Measurements from ENCODE around the gene MFSD6. TPM values are rescaled to one million over a fixed set of nuclear protein-coding genes. Genes with fewer than 3 reads are reported as not detected.

Gene MFSD6
- polyA plus RNA-seq, 1 donor = 17.7 TPM

- no peak for DNase-seq
Measured at GRCh38 chr2:190435031-190435670, 27.0 kb downstream of the MFSD6 start.

GRCh38 chr2:190436557-190436956 is 28.4 kb downstream of the MFSD6 start:
- DNase-seq = no peak

- no peak for DNase-seq
Measured at GRCh38 chr2:190440113-190440512, 32.0 kb downstream of the MFSD6 start.

- DNase-seq = no peak
Measured at GRCh38 chr2:190441564-190441963, 33.4 kb downstream of the MFSD6 start.

GRCh38 chr2:190443055-190443454 is 34.9 kb downstream of the MFSD6 start:
- DNase-seq = no peak

DNA sequence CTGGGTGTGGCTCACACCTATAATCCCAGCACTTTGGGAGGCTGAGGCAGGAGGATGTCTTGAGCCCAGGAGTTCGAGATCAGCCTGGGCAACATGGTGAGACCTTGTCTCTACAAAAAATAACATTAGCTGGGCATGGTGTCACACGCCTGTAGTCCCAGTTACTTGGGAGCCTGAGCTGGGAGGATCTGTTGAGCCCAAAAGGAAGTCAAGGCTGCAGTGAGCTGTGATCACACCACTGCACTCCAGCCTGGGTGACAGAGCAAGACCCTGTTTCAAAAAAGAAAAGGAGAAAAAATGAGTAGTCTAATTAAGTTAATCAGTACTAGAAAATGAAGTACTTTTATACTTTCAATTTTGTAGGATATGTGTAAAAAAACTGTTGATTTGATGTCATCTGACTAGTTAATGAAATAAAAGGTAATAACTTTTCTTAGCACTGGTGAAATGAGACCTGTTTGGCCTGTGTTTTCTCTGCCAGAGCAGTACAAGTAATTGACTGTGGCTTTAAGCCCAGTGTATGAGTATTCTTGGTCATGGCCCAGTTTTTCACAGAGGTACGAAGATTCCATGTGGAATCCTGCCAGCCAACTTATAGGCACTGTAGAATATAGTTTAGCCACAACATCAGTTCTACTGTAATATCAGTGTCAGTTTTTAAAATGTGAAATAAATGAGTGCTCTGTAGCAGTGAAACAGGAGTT is 35.8 kb downstream of the MFSD6 start:
- DNase-seq = no peak

DNA sequence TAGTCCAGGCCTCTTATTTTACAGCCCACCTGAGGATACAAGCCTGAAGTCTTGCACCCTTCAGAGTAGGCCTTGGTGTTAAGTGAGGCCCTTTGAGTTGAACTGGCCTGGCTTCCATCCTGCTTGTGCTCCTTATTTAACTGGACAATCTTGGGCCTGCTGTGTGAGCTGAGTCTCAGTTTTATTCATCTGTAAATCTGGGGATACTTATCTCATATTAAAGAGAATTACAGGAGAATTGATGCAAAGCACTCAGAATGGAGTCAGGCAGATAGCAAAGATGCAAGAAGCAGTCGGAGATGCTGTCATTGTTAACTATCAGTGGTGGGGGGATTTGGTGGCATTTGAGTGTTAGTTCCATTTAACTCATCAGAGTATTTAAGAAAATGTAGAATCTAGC is 36.8 kb downstream of the MFSD6 start:
- DNase-seq = no peak

DNA sequence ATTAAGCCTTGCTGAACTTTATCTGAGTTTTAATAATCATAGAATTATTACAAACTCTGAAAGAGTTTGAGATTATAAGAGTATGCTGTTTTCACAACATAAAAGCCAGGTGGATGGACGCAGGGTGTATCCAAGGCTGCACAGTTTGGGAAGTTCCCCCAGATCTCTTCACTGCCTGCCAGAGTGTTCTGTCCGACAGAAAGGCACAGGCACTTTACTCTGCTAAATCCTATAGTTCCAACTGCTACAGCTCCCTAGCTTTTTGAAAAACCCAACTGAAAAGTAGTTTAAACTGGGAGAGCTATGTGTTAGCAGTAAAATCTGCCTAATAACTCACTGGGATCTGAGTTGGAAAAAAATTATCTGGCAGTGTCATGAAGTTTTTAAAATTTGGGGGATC is 38.0 kb downstream of the MFSD6 start:
- no peak for DNase-seq

GRCh38 chr2:190446750-190447516 is 38.8 kb downstream of the MFSD6 start:
- DNase-seq = no peak

GRCh38 chr2:190447766-190448165 is 39.6 kb downstream of the MFSD6 start:
- DNase-seq = no peak

DNA sequence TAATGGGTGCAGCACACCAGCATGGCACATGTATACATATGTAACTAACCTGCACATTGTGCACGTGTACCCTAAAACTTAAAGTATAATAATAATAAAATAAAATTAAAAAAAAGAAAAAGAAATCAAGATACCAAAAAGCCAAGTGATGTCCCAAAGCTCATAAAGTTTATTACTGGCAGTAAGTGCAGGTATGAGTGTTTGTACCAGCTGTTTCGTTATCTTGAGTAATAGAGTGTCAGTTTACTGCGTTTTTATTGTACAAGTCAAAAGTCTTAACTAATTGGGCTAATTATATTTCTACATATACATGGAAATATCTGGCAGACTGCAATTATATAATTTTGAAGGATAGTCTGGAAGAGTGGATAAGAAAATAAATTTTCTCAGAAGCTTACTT is 41.8 kb downstream of the MFSD6 start:
- DNase-seq = no peak

- no peak for DNase-seq
Measured at GRCh38 chr2:190450363-190450762, 42.2 kb downstream of the MFSD6 start.

GRCh38 chr2:190451561-190452176 is 43.5 kb downstream of the MFSD6 start:
- no peak for DNase-seq

DNA sequence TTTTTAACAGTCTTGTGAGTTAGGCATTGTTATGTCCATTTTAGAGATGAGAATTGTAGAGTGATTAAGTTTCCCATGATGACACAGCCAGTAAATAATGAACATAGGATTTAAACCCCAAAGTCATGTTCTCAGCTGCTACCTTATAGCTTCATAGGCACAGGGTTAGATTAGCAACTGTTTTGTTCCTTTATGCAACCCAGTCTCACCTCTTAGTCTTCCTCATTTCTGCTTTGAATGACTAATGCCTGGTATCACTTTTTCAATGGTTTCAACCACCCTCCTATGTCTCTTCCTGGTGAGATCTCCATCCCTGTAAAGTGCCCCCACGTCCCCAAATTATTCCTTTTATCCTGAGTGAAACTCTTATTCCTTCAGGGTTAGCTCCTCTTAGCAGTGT is 44.3 kb downstream of the MFSD6 start:
- DNase-seq = no peak

GRCh38 chr2:190454795-190455194 is 46.6 kb downstream of the MFSD6 start:
- no peak for DNase-seq

DNA sequence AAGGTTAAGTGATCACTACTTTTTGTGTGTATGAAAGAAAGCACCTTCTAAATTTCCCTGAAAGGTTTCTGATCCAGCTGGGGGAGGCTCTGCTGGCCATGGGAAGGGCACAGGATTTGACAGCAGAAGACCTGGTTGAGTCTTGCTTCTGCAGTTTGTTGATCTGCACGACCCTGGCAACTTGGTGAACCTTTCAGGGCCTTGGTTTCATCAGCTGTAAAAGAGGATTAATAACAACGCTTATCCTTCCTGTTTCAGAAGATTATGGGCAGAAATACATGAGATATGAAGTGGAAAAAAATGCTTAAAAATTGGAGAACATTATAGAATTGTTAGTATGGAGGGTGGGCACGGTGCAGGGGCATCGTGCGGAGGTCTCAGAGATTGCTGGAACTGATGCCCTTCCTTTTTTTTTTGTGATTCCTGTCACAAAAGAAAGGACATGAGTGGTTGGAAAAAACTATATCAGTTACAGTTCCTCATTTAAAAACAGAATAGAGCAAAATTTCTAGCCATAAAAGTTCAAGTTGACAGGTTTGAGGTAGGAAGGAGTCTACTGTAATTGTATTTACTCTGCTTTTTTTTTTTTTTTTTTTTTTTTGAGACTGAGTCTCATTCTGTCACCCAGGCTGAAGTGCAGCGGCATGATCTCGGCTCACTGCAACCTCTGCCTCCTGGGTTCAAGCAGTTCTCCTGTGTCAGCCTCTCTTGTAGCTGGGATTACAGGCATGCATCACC is 47.4 kb downstream of the MFSD6 start:
- no peak for DNase-seq

DNA sequence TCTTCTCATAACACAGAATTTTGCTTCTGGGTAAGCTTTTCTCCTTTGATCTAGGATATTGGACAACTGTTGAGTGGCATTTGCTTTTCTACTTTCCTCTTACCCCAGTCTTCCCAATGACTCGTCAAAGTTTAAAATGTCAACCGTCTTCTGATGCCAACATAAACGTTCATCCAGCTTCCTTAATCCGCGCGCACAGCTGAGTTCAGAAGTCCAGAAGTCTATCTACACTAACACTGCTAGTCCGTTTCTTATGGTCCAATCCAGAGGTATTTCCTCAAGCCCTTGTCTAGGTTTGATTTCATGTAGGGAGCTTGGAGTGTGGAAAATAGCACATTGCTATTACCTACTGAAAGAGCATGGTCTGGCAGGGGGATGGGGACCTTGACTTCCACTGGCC is 48.7 kb downstream of the MFSD6 start:
- DNase-seq = no peak

DNA sequence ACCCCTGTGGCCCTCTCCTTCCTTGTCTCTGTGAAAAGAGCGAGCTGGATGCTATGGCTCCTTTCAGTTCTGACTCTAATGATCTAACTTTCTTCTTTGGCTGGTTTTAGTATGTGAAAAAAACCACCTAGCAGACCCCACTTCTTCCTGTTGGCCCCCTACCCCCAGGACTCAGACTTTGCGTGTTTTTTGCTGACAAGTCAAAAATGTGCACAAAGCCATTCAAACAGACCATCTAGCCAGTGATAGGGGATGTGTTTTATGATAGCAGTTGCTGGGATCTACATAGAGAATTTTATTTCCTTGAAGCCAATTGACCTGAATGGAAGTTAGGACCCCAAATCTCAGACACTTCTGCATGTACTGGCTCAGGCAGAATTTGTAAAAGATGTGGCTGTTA is 49.1 kb downstream of the MFSD6 start:
- no peak for DNase-seq

DNA sequence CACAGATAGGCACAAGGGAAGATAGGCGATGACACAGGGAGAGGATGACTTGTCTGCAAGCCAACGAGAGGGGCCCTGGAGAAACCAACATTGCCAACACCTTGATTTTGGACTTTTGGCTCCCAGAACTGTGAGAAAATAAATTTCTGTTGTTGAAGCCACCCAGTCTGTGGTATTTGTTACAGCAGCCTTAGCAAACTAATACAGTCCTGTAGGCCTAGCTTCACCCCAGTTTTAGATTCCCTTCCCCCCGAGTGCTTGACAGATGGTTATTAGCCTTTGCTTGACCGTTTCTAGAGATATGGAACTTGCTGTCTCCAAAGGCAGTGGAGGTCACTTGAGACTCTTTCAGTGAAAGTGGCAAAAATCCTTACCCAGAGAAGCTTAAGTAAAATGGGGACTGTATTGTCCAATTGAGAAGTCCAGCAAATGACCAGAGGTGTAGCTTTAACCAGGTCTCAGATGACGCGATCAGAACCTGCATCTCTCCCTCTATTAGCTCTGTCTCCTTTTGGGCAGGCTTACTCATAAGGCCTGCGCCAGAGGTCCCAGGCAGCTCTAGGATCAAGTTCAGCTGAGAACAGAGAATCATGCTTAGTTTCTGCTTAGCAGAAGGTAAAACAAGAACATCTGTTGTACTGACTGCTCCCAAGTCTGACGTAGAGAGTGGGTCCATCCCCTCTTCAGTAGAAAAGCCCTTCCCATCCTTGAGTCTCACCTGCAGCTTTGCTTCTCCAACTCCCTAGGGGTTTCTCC is 50.4 kb downstream of the MFSD6 start:
- DNase-seq = no peak

DNA sequence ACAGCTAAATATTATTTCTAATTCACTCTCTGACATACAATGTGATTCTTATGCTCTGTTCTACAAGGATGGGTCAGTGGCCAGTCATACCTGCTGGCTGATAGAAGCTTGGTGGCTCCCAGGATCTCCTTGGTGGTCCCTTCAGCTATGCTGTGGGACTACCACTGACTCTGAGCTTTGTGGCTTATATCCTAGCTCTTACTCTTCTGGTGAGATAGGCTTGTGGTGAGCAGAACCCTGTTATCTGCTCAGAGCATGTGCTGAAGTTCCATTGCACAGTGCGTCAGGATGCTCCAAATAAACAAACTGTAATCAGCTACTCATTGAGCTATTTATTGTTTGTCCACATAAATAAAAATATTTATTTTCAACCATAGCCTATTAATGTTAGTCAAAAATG is 51.7 kb downstream of the MFSD6 start:
- DNase-seq = no peak

DNA sequence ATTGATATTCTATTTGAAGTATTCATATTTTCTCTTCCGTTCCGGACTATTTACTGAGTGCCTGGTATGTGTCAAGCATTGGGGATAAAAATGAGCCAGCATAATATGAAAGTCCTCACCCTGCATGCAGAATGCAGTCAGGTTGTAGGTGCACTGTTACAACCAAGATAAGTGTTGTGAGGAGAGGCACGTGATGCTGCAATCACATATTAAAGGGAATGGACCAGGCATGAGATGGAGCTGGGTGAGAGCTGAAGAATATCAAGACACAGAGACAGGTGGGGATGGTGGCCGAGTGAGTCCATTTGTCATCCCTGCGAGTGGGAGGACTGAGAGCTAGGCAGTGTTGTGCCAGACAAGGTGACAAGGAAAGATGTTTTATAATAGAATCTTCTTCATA is 52.3 kb downstream of the MFSD6 start:
- no peak for DNase-seq
